HFF-Myc (cell line): Measurements from ENCODE around the gene NPC1L1.
A peak's percentile ranks its signal among the peaks of the same experiment; 100 is the strongest.

Experiments used
- DNase-seq: peaks from one replicate; pipeline ENCODE4 v3.0.0-alpha.2; 2011; ENCODE audit warnings: low read depth; ENCODE audit errors: extremely low read depth
- H3K4me3 ChIP-seq: replicated peaks from 2 replicates; pipeline ENCODE4 v1.5.1; 2011; ENCODE audit warnings: low read depth, mild to moderate bottlenecking, control low read depth, low read length
- CTCF ChIP-seq: IDR thresholded peaks from 2 replicates; pipeline ENCODE4 v1.5.1; 2012; ENCODE audit warnings: mild to moderate bottlenecking, low read depth, low read length, control low read depth; ENCODE audit errors: missing control alignments

NPC1L1 gene

GRCh38 chr7:44569959-44570358 is 28.8 kb upstream of the NPC1L1 start:
- no peak for DNase-seq
- H3K4me3 ChIP-seq: no peak overlapping the region
- no peak for TF ChIP-seq CTCF

- DNase-seq: no peak
- TF ChIP-seq CTCF: no peak
- no peak overlapping the region for H3K4me3 ChIP-seq
These were observed 27.8 kb upstream of the NPC1L1 start for GRCh38 chr7:44568771-44569560.

GRCh38 chr7:44567884-44568283 is 26.8 kb upstream of the NPC1L1 start:
- DNase-seq: no peak
- H3K4me3 ChIP-seq: no peak overlapping the region
- TF ChIP-seq CTCF: no peak

DNA sequence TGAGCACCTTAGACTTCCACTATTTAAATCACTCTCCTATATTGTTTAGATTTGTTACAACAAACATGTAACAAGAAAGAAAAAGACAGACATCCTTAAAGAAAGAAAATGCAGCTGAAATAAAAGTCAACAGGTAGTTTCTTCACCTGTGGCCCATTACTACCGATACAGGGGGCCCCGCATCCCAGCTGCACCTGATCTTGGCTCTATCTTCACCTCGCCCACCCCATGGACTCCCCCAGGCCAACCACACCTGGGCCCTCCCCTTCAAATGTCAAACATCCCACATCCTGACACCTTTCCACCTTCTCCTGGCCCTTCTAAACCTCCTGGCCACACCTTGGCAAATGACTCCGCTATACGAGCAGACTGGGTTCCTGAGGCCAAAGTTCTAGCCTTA is 25.6 kb upstream of the NPC1L1 start:
- TF ChIP-seq CTCF: no peak
- no peak for DNase-seq
- H3K4me3 ChIP-seq: no peak overlapping the region

GRCh38 chr7:44565795-44566559 is 24.8 kb upstream of the NPC1L1 start:
- no peak overlapping the region for H3K4me3 ChIP-seq
- TF ChIP-seq CTCF: no peak
- DNase-seq: no peak

DNA sequence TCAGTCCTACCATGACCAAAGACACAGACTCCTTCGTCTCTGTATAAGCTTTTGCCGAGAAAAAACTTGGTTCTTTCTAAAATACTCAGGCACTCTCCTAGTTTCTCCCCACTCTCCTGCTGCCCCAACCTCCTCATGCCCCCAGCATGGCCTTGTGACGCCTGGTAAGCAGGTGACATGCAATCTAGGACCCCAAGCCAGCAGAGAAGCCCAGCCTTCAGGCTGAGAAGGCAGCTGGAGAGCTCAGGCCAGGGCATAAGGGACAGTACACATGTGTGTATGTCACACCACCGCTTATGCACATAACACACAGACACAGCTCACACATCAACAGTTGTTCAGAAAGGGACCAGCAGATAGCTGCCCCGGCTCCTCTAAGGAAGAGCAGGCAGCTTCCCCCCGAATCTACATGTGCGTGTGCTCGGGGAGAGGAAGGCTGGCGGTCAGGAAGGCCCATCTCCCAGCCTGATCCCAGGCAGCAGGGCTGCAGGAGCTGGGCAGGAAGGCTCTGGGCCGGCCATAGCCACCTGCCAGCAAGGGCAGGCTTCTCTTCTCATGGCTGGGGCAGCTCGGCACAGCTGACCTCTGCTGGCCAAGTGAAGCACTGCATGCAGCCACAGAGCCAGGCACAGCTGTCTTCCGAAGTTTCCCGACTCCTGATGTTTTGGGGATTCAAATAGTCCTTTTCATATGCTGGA is 24.1 kb upstream of the NPC1L1 start:
- TF ChIP-seq CTCF: peak; percentile 94
- peak; percentile 30 for DNase-seq
- no peak overlapping the region for H3K4me3 ChIP-seq
